GM21423 (cell line): ENCODE measurements around the gene OTOS.

ENCODE experiments used
- ATAC-seq: cut with Tn5 transposase; IDR thresholded peaks from one replicate; pipeline ENCODE4 v1.9.1; 2021; ENCODE audit warnings: mild to moderate bottlenecking, moderate library complexity; ENCODE audit not compliant: unreplicated experiment

Gene OTOS

GRCh38 chr2:240137596-240138253 lies 2.7 kb downstream of the OTOS start:
- no peak for ATAC-seq

DNA sequence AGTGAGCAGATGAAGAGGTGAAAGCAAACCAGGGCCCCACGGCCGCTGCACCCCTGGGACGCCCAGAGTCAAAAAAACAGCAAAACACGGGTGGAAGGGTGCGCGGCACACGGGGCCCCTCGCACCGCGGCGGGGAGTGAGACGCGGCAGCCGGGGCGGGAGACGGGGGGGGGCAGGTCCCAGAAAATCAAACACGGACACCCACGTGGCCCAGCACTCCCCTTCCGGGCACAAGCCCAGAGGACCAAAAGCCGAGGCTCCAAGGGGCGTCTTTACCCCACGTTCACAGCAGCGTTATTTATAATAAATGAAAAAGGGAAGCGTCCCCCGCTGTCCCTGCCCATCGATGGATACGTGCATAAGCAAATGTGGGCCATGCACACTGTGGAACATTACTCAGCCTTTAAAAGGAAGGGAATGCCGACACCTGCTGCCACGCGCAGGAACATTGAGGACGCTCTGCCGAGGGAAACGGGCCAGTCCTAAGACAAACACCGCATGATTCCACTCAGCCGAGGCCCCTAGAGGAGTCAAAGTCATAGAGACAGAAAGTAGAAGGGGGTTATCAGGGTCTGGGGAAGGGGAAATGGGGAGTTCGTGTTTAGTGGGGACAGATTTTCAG lies 3.7 kb downstream of the OTOS start:
- ATAC-seq, result peak; percentile 14

GRCh38 chr2:240136013-240136670 lies 4.3 kb downstream of the OTOS start, which contains the start of gene COPS9:
Gene COPS9, minus strand, starts transcription at chr2:240136305. Its CDS starts 21 bp downstream, at chr2:240136284.
- ATAC-seq, result peak; percentile 91

DNA sequence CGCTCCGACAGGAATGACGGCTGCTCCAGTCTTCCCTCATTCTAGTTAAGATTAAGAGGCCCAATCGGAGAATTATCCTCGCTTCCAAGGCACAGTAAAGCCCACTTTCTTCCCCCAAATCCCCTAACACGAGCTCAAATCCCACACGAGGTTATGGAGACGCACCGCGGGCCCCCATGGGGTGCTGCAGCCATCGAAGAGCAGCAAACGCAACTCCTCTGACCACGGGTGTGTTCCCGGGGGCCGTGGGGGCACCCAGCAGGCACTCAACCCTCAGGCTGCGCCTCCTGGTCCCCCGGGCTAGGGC lies 4.8 kb downstream of the OTOS start:
- no peak for ATAC-seq

DNA sequence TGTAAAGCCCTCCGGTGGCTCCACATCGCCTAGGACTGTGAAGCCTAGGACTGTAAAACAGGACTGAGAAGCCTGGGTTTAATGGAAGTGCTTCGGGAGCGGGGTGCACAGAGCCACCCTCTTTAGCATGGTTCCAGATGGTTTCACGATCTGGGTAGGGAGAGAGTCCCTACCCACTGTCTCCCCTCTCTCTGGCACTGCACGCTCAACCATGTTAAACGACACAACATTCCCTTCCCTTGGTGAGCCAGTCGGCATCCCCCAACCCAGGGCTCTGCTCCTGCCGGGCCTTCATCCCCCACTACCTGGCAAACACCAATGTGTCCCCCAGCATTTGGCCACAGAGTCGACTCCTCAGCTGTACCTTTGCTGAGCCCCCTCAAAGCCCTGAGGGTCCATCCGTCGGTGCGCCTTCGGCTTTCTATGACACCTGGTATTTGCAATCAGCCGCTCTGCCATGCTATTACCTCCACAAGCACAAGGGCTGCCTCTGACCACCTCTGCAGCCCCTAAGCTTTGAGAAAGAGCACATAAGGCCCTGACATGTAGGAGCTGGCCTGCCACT lies 5.4 kb downstream of the OTOS start:
- ATAC-seq, result no peak

DNA sequence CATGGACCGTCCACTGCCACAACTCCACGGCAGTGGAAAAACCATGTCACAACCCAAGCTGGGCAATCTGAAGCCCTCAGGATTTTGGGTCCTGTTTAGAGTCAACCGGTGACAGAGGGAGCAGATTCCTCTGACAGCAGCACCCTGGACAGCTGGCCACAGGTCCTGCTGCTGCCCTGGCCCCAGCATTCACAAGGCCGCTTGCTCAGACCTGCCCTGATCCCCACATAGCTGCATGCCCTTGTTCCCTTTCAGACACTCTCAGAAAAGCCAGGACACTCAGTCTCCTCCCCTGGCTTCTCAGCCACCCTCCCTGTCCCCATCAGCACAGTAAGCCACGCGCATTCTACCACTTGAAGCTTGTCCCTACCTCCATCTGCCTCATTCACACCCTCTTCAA lies 6.0 kb downstream of the OTOS start:
- no peak for ATAC-seq

DNA sequence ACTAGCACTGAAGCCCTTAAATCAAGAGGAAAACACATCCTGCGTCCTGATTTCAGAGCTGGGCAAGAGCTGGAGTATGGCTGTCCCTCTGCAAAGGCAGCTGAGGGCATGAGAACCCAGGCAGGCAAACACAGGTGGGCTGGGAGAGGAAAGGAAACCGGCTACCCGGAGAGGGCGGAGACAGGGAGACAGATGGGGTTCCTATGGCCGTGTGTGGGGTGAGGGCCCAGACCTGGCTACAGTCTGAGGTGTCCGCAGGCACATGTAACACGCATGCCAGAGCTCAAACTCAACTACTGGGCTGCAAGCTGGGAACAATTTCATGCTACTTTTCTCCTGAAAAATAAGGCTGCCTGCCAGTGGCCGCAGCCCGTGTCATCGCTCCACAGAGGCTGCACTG lies 7.1 kb downstream of the OTOS start:
- no peak for ATAC-seq

GRCh38 chr2:240132651-240132980 lies 7.8 kb downstream of the OTOS start:
- no peak for ATAC-seq

DNA sequence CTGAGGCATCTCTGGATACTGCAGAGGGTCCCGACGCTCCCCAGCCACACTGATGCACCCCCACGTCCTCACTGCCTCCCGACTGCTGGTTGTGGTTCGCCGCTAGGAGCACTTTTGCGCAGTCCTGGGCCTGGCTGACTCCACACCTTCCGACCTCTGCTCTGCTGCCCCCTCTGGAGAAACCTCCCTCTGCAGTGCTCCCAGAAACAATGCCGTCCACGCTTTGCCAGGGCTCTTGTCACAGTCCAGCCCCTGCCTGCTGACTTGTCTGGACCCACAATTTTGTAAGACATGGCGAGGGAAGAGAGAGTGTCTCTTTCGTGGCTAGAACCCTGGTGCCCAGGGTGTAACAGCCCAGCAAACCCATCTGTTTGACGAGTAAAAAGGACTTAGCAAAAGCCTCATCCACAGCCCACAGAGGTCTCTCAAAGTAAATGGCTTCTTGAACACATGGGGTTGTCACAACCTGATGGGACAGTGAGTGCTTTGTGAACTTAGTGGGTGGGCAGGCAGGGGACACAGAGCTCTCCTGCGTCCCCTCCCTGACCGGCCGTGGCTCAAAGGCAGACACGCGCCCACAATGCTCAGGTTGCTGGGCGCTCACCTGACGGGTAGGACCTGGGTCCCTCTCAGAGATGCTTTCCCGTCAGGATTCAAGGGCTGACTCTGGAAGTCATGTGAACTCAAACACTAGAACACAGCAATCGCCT lies 8.4 kb downstream of the OTOS start:
- no peak for ATAC-seq

DNA sequence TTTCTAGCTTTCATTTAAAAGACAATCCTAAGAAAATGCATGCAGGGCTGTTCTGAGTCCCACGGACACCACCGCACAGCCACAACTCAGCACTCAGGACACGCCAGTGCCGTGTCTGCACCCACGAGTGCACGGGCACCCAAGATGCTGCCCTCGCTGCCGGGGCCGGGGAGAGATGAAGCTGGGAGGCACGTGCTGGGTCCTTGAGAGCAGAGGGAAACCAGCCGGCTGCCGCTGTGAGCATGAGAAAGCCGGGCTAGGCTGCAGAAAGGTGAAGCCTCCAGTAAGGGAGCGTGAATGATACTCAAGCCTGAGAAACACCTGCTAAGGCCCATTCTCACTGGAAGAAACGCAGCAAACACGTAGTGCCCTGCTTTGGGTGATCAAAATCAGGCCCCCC lies 9.2 kb downstream of the OTOS start:
- no peak for ATAC-seq

DNA sequence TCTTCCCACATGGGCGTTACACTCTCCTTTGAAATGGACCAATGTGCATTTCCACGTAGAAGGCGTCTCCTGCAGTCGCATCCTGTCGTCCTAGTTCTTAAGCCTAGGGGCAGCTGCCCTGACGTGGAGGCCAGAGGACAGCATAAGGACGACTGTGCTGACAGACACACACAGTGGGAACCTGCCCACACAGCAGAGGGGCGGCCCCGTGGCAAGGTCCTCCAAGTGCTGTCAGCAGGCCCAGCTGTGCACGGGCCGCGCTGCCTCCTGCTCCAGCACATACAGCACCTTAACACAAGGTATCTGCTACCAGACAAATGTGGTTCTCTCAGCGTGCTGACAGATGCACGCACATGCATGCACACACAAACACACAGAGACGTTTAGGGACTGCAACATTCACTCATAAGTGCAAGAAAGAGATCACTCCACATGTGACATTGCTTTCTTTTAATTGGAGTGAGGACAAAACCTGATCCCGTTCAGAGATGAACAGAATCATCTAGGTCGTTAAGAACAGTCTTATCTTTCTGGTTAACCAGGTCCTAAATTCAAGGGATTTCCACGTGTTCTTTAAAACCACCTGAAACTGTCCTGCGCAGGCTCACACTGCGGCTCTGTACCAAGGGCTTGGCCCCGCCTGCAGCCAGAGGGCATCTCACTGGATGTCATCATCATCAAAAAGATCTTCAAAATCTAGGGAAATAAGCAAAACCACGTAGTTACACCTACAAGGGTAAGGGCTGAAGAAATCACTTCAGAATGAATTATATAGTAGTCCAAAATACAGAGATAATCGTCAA lies 9.9 kb downstream of the OTOS start:
- no peak for ATAC-seq

DNA sequence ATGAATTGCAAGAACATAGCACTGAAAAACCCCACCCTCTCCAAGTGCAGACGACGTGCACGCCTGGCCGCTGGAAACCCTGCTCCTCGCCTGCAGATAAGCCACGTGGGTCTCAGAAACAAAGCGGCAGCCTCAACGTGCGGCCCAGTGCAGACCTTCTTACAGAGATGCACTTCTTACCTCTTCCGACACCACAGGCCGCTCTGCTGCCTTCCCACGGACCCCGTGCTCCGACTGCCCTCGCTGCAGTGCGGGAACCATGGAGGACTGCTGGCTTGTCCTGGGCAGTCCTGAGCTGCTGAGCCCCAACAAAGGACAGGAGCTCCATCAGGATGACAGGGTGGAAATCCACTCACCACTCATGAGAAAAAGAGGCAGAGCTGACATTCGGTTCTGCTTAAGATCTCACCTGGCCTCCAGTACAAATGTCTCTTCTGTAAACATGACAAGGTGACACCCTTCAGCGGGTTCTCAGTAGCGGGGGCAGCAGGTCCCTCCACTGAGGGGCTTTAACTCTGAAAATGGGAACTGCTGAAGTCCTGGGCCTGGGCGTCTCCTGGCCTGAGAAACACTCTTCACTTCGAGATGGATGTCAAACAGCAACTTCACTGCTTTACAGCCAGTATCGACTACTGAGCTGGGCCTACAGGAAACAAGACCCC lies 10.6 kb downstream of the OTOS start:
- no peak for ATAC-seq

DNA sequence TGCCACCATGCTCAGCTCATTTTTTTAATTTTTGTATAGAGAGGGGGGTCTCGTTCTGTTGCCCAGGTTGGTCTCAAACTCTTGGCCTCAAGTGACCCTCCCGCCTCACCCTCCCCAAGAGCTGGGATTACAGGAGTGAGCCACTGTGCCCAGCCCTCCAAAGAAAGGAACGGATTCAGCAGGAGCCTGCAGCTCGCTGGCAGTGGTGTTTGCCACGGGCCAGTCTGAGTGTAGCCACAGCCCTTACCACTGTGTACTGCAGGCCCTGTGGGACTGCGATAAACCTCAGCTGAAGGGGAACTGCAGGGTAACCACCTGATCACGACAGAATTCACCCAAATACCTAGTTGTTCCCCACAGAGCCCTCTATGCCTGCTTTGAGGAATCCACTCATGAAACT lies 11.1 kb downstream of the OTOS start:
- ATAC-seq, result no peak

- ATAC-seq, result no peak
Observed at GRCh38 chr2:240128608-240129145, 11.8 kb downstream of the OTOS start.

DNA sequence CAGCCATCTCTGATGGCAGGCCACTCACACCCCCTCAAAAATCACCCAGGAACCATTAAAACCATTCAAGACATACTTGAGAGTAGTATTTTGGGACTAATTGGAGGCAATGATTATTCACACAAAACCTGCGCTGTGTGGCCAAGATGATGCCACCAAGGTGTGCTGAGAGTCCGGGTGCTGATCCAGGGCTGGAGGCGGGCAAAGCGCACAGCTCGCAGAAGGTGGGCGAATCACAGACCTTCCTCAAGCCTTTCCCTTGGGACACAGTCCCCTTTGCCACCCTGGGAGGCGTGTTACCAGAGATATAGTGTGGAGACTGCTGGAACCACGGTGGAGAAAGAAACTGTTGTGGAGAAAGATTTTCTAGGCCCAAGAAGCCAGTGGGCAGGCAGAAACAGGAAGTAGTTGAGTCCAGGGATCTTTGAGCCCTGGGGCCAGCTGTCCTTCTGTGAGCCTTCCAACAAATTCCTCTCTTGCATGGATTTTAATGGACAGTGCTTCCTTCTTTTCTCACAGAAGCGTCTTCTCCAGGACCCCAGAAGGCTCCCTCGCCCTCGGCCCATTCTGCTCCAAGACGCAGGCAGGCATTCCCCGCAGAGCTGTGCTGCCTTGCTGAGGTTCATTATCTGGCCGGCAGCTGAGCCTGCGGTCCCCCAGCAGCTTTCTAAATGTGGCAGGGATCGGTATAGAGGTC lies 12.4 kb downstream of the OTOS start:
- ATAC-seq, result no peak

GRCh38 chr2:240127191-240127750 lies 13.2 kb downstream of the OTOS start:
- no peak for ATAC-seq

DNA sequence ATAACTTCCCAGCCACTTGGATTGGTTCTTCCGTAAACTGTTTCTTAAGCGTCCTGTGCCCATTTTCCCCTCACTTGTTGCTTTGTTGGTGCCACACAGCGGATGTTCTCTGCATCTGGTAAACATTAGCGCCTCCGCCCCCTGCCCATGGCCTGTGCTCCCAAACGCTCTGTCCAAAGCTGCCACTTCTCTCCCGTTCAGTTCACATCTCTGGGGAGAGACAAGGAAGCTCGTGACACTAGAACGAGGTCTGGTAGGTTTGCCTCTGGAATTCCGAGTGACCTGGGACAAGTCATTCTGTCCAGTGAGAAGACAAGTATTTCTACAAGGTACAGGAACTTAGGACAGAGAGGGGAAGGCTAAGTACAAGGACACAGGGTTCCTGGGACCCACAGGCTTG lies 13.7 kb downstream of the OTOS start:
- ATAC-seq, result no peak

- no peak for ATAC-seq
Observed at GRCh38 chr2:240125742-240126141, 14.7 kb downstream of the OTOS start.

- no peak for ATAC-seq
Observed at GRCh38 chr2:240124651-240125030, 15.8 kb downstream of the OTOS start.
